ENCODE results near the gene TXNDC8.

TXNDC8 gene

DNA sequence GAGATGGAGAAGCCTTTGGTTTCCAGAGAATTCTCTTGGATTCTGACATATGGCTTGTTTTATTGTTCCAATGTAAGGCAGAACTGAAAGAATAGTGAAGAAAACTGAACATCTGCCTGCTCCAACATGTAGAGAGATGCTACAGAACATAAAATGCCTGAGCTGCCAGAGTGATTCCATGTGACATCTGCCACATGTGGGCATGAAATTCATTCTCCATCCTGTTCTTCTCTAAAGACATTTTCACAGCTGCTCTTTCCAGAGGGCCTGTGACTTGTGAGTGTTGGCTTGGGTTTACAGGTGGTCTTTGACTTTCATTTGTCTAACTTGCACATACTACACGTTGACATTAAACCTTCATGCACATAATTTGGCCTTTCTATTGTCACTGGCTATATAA, 47.7 kb downstream of the TXNDC8 start:
- no peaks in the 10 kb centered on the region for H4K20me1 ChIP-seq (ENCODE audit: low read depth, low read length)
- no peak overlapping the region for H3K4me3 ChIP-seq (ENCODE audit: insufficient read depth, low read length, poor library complexity, severe bottlenecking)
- H3F3A ChIP-seq (ENCODE audit: insufficient read depth), result no peaks in the 10 kb centered on the region
- TF ChIP-seq CTCF (IDR thresholded peaks at IDR 0.05; ENCODE audit: insufficient read depth, low read length, poor library complexity, severe bottlenecking) (no peak), EZH2phosphoT487 (conservative IDR thresholded peaks at IDR 0.05; ENCODE audit: low read length) (no peak)
- H3K27me3 ChIP-seq (ENCODE audit: low read length), result no peaks in the 10 kb centered on the region
- no peak overlapping the region for H3K27ac ChIP-seq (ENCODE audit: low read depth, low read length)
- H3K9me2 ChIP-seq (replicated peaks; ENCODE audit: insufficient read depth, low read length), result no peaks in the 10 kb centered on the region
- H3K79me2 ChIP-seq (ENCODE audit: insufficient read depth, low read length), result no peaks in the 10 kb centered on the region
- no peaks in the 10 kb centered on the region for H3K36me3 ChIP-seq (ENCODE audit: low read length)
- H3K4me2 ChIP-seq (ENCODE audit: low read depth, low read length, poor library complexity, severe bottlenecking), result no peak overlapping the region
- H2AFZ ChIP-seq (ENCODE audit: low read depth, low read length, severe bottlenecking), result no peak overlapping the region
- no peak overlapping the region for H3K9ac ChIP-seq (ENCODE audit: low read length)
- H3K9me3 ChIP-seq (ENCODE audit: insufficient read depth, low read length), result no peaks in the 10 kb centered on the region

DNA sequence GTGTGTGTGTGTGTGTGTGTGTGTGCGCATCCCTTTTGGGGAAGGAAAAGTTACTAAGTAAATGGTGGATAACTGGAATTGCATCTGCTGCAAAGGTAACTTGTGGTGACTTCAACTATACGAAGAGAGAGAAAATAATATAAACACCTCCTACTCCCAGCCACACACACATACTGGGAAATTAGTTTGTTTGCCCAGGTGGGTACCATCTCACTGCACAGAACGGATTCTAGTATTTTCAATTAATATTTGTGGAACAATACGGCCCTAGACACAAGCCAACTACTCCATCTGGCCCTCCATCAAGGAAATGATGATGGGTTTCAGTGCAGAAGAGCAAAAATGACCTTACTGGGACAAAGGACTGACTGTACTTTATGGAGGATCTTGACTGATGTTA, 49.2 kb downstream of the TXNDC8 start:
- no peaks in the 10 kb centered on the region for H3K9me3 ChIP-seq (ENCODE audit: insufficient read depth, low read length)
- H3K27me3 ChIP-seq (ENCODE audit: low read length), result no peaks in the 10 kb centered on the region
- H3K4me3 ChIP-seq (ENCODE audit: insufficient read depth, low read length, poor library complexity, severe bottlenecking), result no peak overlapping the region
- H3K36me3 ChIP-seq (ENCODE audit: low read length), result no peaks in the 10 kb centered on the region
- H3K79me2 ChIP-seq (ENCODE audit: insufficient read depth, low read length), result no peaks in the 10 kb centered on the region
- no peak overlapping the region for H3K27ac ChIP-seq (ENCODE audit: low read depth, low read length)
- no peaks in the 10 kb centered on the region for H3F3A ChIP-seq (ENCODE audit: insufficient read depth)
- H4K20me1 ChIP-seq (ENCODE audit: low read depth, low read length), result no peaks in the 10 kb centered on the region
- H3K9ac ChIP-seq (ENCODE audit: low read length), result no peak overlapping the region
- H2AFZ ChIP-seq (ENCODE audit: low read depth, low read length, severe bottlenecking), result no peak overlapping the region
- TF ChIP-seq CTCF (IDR thresholded peaks at IDR 0.05; ENCODE audit: insufficient read depth, low read length, poor library complexity, severe bottlenecking) (no peak), EZH2phosphoT487 (conservative IDR thresholded peaks at IDR 0.05; ENCODE audit: low read length) (no peak)
- H3K9me2 ChIP-seq (replicated peaks; ENCODE audit: insufficient read depth, low read length), result no peaks in the 10 kb centered on the region
- no peak overlapping the region for H3K4me2 ChIP-seq (ENCODE audit: low read depth, low read length, poor library complexity, severe bottlenecking)

- Histone ChIP-seq H3K4me2 (ENCODE audit: low read depth, low read length, poor library complexity, severe bottlenecking) (no peak overlapping the region), H3K27ac (ENCODE audit: low read depth, low read length) (no peak overlapping the region)
These were observed 50.4 kb downstream of the TXNDC8 start for GRCh38 chr9:110287289-110287680.

More at GRCh38 chr9:110287289-110287680, 50.4 kb downstream of the TXNDC8 start:
- H3K36me3 ChIP-seq (ENCODE audit: low read length), result no peaks in the 10 kb centered on the region
- H3K4me3 ChIP-seq (ENCODE audit: insufficient read depth, low read length, poor library complexity, severe bottlenecking), result no peak overlapping the region
- no peak overlapping the region for H3K9ac ChIP-seq (ENCODE audit: low read length)
- no peak overlapping the region for H2AFZ ChIP-seq (ENCODE audit: low read depth, low read length, severe bottlenecking)
- no peaks in the 10 kb centered on the region for H3K79me2 ChIP-seq (ENCODE audit: insufficient read depth, low read length)
- H3K9me2 ChIP-seq (replicated peaks; ENCODE audit: insufficient read depth, low read length), result no peaks in the 10 kb centered on the region
- H3K27me3 ChIP-seq (ENCODE audit: low read length), result no peaks in the 10 kb centered on the region
- TF ChIP-seq CTCF (IDR thresholded peaks at IDR 0.05; ENCODE audit: insufficient read depth, low read length, poor library complexity, severe bottlenecking), result no peak
- no peak for TF ChIP-seq EZH2phosphoT487 (conservative IDR thresholded peaks at IDR 0.05; ENCODE audit: low read length)
- no peaks in the 10 kb centered on the region for H3K9me3 ChIP-seq (ENCODE audit: insufficient read depth, low read length)
- no peaks in the 10 kb centered on the region for H4K20me1 ChIP-seq (ENCODE audit: low read depth, low read length)
- no peaks in the 10 kb centered on the region for H3F3A ChIP-seq (ENCODE audit: insufficient read depth)
